GM21528 (cell line): ENCODE data around the gene CPSF4L.
"Not testable (repeated sequence)": the region's sequence is repeated elsewhere in the genome, so short reads cannot be mapped to it uniquely, and the experiment has no call there.

Experiments used
- ATAC-seq: cut with Tn5 transposase; IDR thresholded peaks from one replicate; pipeline ENCODE4 v1.9.1; 2021; ENCODE audit warnings: mild to moderate bottlenecking, moderate library complexity; ENCODE audit not compliant: unreplicated experiment, low FRiP score

CPSF4L gene

GRCh38 chr17:73261617-73261951, at the start of gene CPSF4L:
CPSF4L (minus strand) TSS chr17:73261880; CDS start chr17:73261818, 62 bp downstream.
- no peak for ATAC-seq

GRCh38 chr17:73311428-73311780, 49.7 kb upstream of the CPSF4L start:
- ATAC-seq: peak; percentile 28

- ATAC-seq: no peak
Measured at GRCh38 chr17:73309727-73310596, 48.3 kb upstream of the CPSF4L start.

GRCh38 chr17:73308959-73309358, 47.3 kb upstream of the CPSF4L start:
- not testable (repeated sequence) for ATAC-seq

GRCh38 chr17:73308017-73308823, 46.5 kb upstream of the CPSF4L start:
- no peak for ATAC-seq

GRCh38 chr17:73307130-73307529, 45.5 kb upstream of the CPSF4L start:
- ATAC-seq: no peak

GRCh38 chr17:73305845-73306836, 44.5 kb upstream of the CPSF4L start:
- ATAC-seq: no peak

GRCh38 chr17:73304971-73305812, 43.5 kb upstream of the CPSF4L start:
- no peak for ATAC-seq

GRCh38 chr17:73304438-73304837, 42.8 kb upstream of the CPSF4L start:
- no peak for ATAC-seq

GRCh38 chr17:73302189-73302588, 40.5 kb upstream of the CPSF4L start:
- ATAC-seq: no peak

- ATAC-seq: no peak
Measured at GRCh38 chr17:73301369-73301768, 39.7 kb upstream of the CPSF4L start.

- ATAC-seq: no peak
Measured at GRCh38 chr17:73300392-73300791, 38.7 kb upstream of the CPSF4L start.

GRCh38 chr17:73297934-73298861, 36.5 kb upstream of the CPSF4L start:
- no peak for ATAC-seq

- no peak for ATAC-seq
Measured at GRCh38 chr17:73293480-73293911, 31.8 kb upstream of the CPSF4L start.

GRCh38 chr17:73293031-73293430, 31.4 kb upstream of the CPSF4L start:
- no peak for ATAC-seq

GRCh38 chr17:73292031-73292531, 30.4 kb upstream of the CPSF4L start:
- ATAC-seq: no peak

GRCh38 chr17:73291260-73291801, 29.7 kb upstream of the CPSF4L start:
- peak; percentile 84 for ATAC-seq
